NCI-H1436 (cell line): ENCODE results near the gene TUBA3D.
"Not testable (repeated sequence)": the region's sequence is repeated elsewhere in the genome, so short reads cannot be mapped to it uniquely, and the experiment has no call there.

Experiments used
- DNase-seq: peaks from one replicate; lab custom pipeline; 2025; lab: John Stamatoyannopoulos, UW

Gene TUBA3D

GRCh38 chr2:131514408-131515166 is 38.7 kb downstream of the TUBA3D start:
- DNase-seq, result not testable (repeated sequence)

DNA sequence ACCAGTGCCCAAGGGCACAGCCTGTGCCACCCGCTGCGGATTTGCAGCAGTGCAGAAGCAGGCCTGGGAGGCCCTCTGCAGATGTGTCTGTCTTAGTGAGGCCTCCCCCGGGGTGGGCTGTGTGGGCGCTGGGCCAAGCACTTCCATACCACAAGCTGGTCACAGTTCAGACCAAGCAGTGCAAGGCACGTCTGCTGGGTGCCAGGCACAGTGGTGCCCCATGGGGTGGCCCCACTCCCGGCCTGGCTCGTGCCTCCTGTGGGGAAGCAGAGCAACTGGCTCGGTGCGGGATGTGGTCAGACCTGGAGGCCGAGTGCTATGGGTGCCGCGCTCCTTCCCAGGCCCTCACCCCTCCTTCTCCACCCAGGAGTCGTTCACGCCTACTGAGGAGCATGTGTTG is 39.3 kb downstream of the TUBA3D start:
- not testable (repeated sequence) for DNase-seq

DNA sequence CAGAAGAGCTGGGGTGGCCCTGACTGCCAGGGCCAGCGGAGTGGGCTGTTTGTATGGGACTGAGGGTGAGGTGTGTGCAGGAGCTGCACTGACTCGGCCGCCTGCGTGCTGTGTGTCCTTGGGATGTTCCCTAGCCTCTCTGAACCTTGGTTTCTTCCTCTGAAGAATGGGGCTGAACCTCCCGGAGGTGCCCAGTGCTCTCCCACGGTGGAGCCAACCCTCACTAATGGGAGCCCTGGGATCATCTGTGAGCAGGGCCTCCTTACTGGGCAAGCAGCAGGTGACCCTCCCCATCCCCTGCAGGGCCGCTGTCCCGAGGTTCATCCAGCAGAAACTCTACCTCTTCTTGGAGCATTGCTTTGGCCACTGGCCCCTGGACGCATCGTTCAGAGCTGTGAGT is 40.1 kb downstream of the TUBA3D start:
- no peak for DNase-seq

- not testable (repeated sequence) for DNase-seq
Observed at GRCh38 chr2:131516621-131517020, 40.7 kb downstream of the TUBA3D start.

DNA sequence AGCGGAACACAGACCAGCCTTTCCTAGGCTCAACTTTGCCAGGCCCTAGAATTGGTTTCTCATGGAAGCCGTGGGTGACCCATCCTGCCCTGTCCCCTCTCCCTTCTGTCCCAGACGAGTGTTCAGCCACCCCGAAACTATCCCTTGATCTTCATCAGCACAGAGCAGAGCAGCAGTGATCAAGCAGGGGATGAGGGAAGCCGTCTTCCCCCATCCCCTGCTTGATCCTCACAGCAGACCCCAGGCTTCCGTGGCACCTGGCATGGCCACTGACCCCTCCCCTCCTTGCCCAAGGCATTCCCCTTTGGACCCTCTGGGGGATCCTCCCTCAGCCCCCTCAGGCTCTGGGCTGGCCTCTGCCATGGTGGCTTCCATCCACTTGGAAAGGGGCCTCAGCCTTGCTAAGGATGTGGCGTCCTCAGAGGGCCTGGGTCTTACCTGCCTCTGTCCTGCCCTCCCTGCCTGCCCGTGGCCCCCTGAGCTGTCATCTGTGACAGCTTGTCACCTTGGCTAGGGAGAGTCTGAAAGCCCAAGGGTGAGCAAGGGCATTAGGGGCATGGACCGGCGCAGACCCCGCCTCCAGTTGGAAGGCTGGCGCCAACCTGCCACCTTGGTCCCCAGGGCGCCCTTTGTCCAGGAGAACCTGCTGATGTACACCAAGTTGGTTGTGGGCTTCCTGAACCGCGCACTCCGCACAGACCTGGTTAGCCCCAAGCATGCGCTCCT is 41.4 kb downstream of the TUBA3D start:
- DNase-seq, result no peak

GRCh38 chr2:131517856-131518255 is 41.9 kb downstream of the TUBA3D start:
- not testable (repeated sequence) for DNase-seq

DNA sequence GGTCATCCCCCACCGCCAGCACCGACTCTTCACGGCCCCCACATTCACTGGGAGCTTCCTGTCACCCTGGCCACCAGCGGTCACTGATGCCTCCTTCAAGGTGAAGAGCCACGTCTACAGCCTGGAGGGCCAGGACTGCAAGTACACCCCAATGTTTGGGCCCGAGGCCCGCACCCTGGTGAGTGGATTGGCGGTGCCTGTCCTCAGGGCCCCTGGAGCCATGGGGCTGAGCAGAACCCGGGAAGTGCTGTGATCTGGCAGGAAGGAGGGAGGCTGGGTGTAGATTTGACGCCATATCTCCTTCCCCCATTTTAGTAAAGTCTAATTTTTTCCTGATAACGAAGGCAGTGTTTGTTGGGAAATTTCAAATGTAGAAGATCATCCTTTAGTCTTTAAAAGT is 42.6 kb downstream of the TUBA3D start:
- not testable (repeated sequence) for DNase-seq

DNA sequence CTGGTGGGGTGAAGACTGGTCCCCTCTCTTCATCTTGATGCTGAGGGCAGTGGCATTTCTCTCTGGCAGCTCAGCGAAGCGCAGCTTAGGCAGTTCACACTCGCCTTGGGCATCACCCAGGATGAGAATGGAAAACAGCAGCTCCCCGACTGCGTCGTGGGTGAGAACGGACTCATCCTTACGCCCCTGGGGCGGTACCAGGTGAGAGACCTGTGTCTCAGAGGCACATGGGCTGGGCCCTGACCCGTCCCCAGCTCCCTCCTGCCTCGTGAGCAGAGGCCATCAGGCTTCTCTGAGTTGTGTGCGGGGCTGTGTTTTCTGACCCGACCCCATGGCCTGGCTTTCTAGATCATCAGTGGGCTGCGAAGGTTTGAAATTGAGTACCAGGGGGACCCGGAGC is 43.5 kb downstream of the TUBA3D start:
- no peak for DNase-seq

GRCh38 chr2:131519871-131520470 is 44.1 kb downstream of the TUBA3D start:
- not testable (repeated sequence) for DNase-seq

GRCh38 chr2:131520526-131520925 is 44.6 kb downstream of the TUBA3D start:
- DNase-seq, result no peak

DNA sequence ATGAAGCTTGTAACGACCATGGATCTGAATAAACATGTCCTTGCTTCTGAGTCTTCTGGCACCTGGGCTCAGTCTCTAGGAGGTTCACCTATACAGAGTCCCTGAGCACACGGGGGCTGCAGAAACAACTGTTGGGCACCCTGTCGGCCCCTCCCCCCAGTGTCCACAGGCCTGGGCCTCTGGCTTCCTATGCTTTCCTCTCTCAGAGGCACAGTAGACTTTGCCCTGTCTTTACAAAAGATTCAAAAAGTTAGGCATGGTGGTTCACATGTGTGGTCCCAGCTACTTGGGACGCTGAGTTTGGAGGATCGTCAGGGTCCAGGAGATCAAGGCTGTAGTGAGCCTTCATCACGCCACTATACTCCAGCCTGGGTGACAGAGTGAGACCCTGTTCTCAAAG is 45.6 kb downstream of the TUBA3D start:
- DNase-seq, result not testable (repeated sequence)

- DNase-seq, result no peak
Observed at GRCh38 chr2:131521961-131522781, 46.3 kb downstream of the TUBA3D start.

DNA sequence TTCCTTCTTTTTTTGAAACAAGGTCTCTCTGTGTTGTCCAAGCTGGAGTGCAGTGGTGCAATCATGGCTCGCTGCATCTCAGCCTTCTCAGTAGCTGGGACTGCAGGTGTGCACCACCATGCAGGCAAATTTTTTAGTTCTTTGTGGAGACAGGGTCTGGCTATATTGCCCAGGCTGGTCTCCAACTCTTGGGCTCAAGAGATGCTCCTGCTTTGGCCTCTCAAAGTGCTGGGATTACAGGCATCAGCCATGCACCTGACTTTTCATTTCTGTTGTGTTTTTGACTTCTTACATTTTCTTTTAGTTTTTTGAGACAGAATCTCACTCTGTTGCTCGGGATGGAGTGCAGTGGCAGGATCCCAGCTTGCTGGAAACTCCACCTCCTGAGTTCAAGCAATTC is 49.3 kb downstream of the TUBA3D start:
- DNase-seq, result not testable (repeated sequence)

GRCh38 chr2:131527131-131528001 is 51.4 kb downstream of the TUBA3D start, which contains the start of gene CCDC74A:
Gene CCDC74A, plus strand, starts transcription at chr2:131527888. Its CDS starts 83 bp downstream, at chr2:131527971.
- DNase-seq, result peak; percentile 82

DNA sequence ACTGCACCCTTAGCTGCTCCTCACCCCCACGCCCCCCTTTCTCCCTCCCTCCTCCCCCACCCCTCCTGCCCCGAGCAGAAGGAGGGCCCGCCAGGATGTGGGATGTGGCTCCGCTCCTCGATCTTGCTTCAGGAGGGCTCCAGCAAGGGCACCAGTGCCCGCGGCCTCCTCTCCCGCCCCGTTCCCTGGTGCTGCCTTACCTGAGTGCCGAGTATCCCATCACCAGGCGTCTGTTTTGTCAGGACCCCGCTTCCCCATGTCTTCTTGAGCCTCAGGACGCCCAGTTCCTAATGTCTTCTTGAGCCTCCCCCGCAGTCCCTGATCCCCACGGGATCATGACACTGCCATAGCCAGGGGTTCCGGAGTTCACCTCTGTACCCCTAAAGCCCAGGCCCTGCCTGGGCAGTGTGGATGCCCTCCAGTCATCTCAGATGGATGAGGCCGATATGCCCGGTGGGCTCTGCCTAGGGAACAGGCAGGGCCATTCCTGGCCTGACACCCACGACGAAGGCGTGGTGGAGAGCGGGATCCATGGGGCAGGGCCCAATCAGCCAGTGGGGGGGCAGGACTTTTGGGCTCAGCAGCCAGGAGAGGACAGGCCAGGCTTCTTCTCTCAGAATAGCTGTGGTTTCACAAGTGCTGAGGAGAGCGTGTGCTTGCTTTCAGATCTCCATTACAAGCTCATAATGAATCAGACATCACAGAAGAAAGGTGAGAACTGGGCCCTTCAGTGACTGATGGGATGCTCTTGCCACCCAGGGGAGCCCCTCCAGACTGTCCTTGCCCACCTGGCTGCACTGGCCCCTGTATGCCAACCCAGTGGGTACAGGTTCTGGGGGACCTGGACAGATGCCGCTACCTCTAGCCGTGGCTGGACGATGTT is 53.3 kb downstream of the TUBA3D start:
- not testable (repeated sequence) for DNase-seq

DNA sequence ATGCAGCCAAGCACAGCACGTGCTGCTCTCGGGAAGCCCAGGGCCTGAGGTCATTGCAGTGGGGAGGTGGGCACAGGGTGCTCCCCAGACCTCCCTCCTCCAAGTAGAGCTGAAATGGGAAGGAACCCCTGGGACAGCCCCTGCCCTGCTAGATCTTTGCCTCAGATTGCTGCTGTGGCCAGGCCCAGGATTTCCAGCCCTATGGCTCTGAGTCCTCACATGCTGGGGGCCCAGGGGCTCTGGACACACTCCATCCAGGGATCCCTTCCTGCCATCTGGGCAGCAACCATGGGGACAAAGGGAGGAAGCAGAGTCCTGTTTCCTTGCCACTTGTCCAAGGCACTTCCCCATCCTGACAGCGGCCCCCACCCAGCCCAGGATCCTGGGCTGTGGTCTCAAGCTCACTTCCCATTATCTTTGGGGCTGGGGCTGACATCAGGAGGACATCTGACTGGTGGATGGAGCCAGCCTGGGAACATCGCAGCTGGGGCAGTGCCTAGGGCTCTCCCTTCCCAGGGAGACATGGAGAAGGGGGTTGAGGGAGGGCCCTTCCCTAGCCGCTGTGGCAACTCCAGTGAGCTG is 54.0 kb downstream of the TUBA3D start:
- not testable (repeated sequence) for DNase-seq

DNA sequence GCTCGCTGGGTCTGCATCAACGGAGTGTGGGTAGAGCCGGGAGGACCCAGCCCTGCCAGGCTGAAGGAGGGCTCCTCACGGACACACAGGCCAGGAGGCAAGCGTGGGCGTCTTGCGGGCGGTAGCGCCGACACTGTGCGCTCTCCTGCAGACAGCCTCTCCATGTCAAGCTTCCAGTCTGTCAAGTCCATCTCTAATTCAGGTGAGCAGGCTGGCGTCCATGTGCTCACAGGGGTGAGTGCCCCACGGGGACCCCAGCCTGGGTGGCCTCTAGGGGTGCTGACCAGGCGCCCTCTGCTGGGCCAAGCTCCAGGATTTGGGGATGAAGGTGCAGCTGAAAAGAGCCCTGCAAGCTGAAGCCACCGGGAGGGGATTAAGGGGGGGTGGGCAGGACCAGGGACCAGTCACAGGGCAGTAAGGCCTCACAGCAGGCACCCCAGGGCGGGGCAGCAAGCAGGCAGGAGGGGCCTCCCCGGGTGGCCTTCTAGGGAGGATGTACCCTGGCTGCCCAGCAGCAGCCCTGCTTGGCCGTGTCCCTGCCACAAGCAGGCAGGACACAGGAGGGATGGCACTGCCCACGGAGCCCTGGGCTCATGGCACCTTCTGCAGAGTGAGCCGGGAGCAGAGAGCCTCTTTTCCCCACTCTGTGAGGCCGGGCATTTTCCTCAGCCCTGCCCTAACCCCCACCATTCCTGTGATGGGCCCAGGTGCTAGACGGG is 54.9 kb downstream of the TUBA3D start:
- DNase-seq, result not testable (repeated sequence)

GRCh38 chr2:131531547-131532185 is 55.7 kb downstream of the TUBA3D start:
- DNase-seq, result not testable (repeated sequence)
